HepG2 (cell line): ENCODE results near the gene SLC26A2. TPM values are rescaled to one million over a fixed set of nuclear protein-coding genes. Genes with fewer than 3 reads are reported as not detected.

Source experiments
- ATAC-seq: fragments of 200-7000 bp; cut with Tn5 transposase; 3 replicates; pipeline ENCODE4 v1.9.1; 2020; ENCODE audit warnings: mild to moderate bottlenecking, moderate library complexity
- BruUV-seq: library from RNA; stranded (reverse); fragments of 400-500 nt; replicated peaks from 2 replicates; lab custom pipeline; 2021; lab: Mats Ljungman, UMichigan
- CTCF ChIA-PET: fragments of 300-600 bp; formaldehyde crosslinking; extraction: SDS; loops from one replicate; lab custom pipeline; 2021; ENCODE audit warnings: low total read pairs, inconsistent platforms, low intra/inter-chr PET ratio; lab: Yijun Ruan, JAX
- POLR2A ChIA-PET: fragments of 350-600 bp; sonication (Branson Sonifier 250); formaldehyde crosslinking; loops from one replicate; lab custom pipeline; 2020; ENCODE audit warnings: antibody characterized with exemption, inconsistent platforms; lab: Yijun Ruan, JAX
- DNase-seq: peaks from one replicate; pipeline ENCODE4 v3.0.0-alpha.2; 2015; ENCODE audit warnings: low spot score
- FAIRE-seq: peaks from 3 replicates; lab custom pipeline; 2011; peaks lifted over from hg19 to GRCh38; lab: Jason Lieb, UNC
- H2AFZ ChIP-seq: one replicate; pipeline ENCODE4 v1.6.1; 2011; ENCODE audit warnings: low read length, inconsistent platforms
- H3K27ac ChIP-seq: fragments of 300-600 bp; 3 replicates; pipeline ENCODE4 v1.8.0; 2011; ENCODE audit warnings: mixed run types, mild to moderate bottlenecking, mixed read lengths, low read length, inconsistent platforms; ENCODE audit not compliant: insufficient read depth; ENCODE audit errors: extremely low read length
- H3K27me3 ChIP-seq, 2 experiments: fragments of 200-600 bp in 1 of 2; 2 replicates in 1 of 2; 3 replicates in 1 of 2; pipeline versions ENCODE4 v1.6.0 to v1.8.0; 2011; ENCODE audit warnings: low read length in 2 of 2, mild to moderate bottlenecking in 2 of 2, moderate library complexity in 2 of 2, inconsistent platforms in 1 of 2; ENCODE audit not compliant: insufficient read depth in 2 of 2, control insufficient read depth in 1 of 2
- H3K36me3 ChIP-seq, 2 experiments: fragments of 200-600 bp in 1 of 2; replicated peaks in 1 of 2; 2 replicates in 1 of 2; 3 replicates in 1 of 2; pipeline versions ENCODE4 v1.5.1 to v1.8.0; 2011; ENCODE audit warnings: low read length in 2 of 2, inconsistent platforms in 1 of 2; ENCODE audit not compliant: insufficient read depth in 2 of 2, control insufficient read depth in 1 of 2
- H3K4me1 ChIP-seq: 2 replicates; pipeline ENCODE4 v1.5.1; 2012; ENCODE audit warnings: low read length, inconsistent platforms; ENCODE audit not compliant: insufficient read depth
- H3K4me2 ChIP-seq: 2 replicates; pipeline ENCODE4 v1.6.0; 2011; ENCODE audit warnings: low read depth, low read length, inconsistent platforms
- H3K4me3 ChIP-seq, 3 experiments: fragments of 200-600 bp in 1 of 3; sonication (generic), shearing (Covaris generic) in 1 of 3; replicated peaks in 1 of 3; 2 replicates each; pipeline ENCODE4 v1.5.1; 2011 to 2016; ENCODE audit warnings: low read length in 3 of 3, inconsistent platforms in 2 of 3, low read depth in 2 of 3, mild to moderate bottlenecking in 2 of 3, control low read depth in 1 of 3, mixed read lengths in 1 of 3; ENCODE audit not compliant: insufficient read depth in 1 of 3
- H3K79me2 ChIP-seq: one replicate; pipeline ENCODE4 v1.6.1; 2011; ENCODE audit warnings: low read length, inconsistent platforms; ENCODE audit not compliant: insufficient read depth
- H3K9ac ChIP-seq: 2 replicates; pipeline ENCODE4 v1.6.0; 2011; ENCODE audit warnings: mild to moderate bottlenecking, low read depth, low read length, inconsistent platforms; ENCODE audit not compliant: insufficient read depth
- H3K9me3 ChIP-seq: 2 replicates; pipeline ENCODE4 v1.5.1; 2012; ENCODE audit warnings: mild to moderate bottlenecking, low read length
- H4K20me1 ChIP-seq: 2 replicates; pipeline ENCODE4 v1.6.0; 2011; ENCODE audit warnings: inconsistent platforms, mild to moderate bottlenecking, low read length, moderate library complexity; ENCODE audit not compliant: insufficient read depth
- TEF ChIP-seq: sonication (generic); formaldehyde crosslinking; IDR thresholded peaks from 2 replicates; pipeline ENCODE4 v1.5.0; 2020; ENCODE audit warnings: missing genetic modification reagents
- ZNF530 ChIP-seq: sonication (generic); formaldehyde crosslinking; IDR thresholded peaks from 2 replicates; pipeline ENCODE4 v1.5.0; 2020; ENCODE audit warnings: low read depth, mild to moderate bottlenecking, missing genetic modification reagents
- WGBS: methylation state at CpG from one replicate; pipeline ENCODE4 v1.1.6; 2017; ENCODE audit warnings: low lambda C conversion rate; 5-methylcytosine and 5-hydroxymethylcytosine counted together
- in situ Hi-C: cut with HindIII; loops from 2 replicates; pipeline ENCODE4 v1.10.0; 2017; ENCODE audit warnings: low pct_unique_long_range_greater_than_20kb; ENCODE audit not compliant: extremely low pct_ligation_motif_present
- intact Hi-C: fragments of 100-400 bp; cut with micrococcal nuclease; formaldehyde crosslinking; loops from one replicate; pipeline ENCODE4 v1.10.0; 2022; ENCODE audit not compliant: unreplicated experiment
- polyA plus RNA-seq, 8 experiments: library from polyadenylated mRNA; depleted of rRNA in 3 of 8; stranded (reverse) in 7 of 8; unstranded in 1 of 8; fragments of >200 nt; fragmentation: Illumina TruSeq in 4 of 8; extraction: Trizol in 4 of 8; gene quantifications; 2 replicates each; pipeline versions ENCODE4 v1.2.1 to v1.2.3, GENCODE V29; 2011 to 2016; ENCODE audit warnings: low read depth in 4 of 8, missing spikeins in 1 of 8, mixed read lengths in 1 of 8; ENCODE audit not compliant: insufficient read depth in 1 of 8
- total RNA-seq, 5 experiments: library from RNA; depleted of rRNA; stranded (reverse); fragments of >200 nt; fragmentation: Illumina TruSeq; extraction: Trizol; gene quantifications; 2 replicates each; pipeline ENCODE4 v1.2.3, GENCODE V29; 2016; ENCODE audit warnings: low read depth in 1 of 5
- TF ChIP-seq, protein P1 (sequence below): sonication (generic); formaldehyde crosslinking; IDR thresholded peaks from 2 replicates; pipeline ENCODE4 v1.4.0; 2020; ENCODE audit warnings: missing genetic modification reagents, borderline replicate concordance
- TF ChIP-seq, protein P2 (sequence below): sonication (generic); formaldehyde crosslinking; IDR thresholded peaks from 2 replicates; pipeline ENCODE4 v1.4.0; 2020; ENCODE audit warnings: low read depth, mild to moderate bottlenecking, missing genetic modification reagents

The SLC26A2 gene
- total and polyA plus RNA-seq, 2 of the 13 experiments (the other 11 are each of a cell fraction or from before 2014, with no cell fraction given) = 2.2 to 7.9 TPM

- TF ChIP-seq, protein P1, sequence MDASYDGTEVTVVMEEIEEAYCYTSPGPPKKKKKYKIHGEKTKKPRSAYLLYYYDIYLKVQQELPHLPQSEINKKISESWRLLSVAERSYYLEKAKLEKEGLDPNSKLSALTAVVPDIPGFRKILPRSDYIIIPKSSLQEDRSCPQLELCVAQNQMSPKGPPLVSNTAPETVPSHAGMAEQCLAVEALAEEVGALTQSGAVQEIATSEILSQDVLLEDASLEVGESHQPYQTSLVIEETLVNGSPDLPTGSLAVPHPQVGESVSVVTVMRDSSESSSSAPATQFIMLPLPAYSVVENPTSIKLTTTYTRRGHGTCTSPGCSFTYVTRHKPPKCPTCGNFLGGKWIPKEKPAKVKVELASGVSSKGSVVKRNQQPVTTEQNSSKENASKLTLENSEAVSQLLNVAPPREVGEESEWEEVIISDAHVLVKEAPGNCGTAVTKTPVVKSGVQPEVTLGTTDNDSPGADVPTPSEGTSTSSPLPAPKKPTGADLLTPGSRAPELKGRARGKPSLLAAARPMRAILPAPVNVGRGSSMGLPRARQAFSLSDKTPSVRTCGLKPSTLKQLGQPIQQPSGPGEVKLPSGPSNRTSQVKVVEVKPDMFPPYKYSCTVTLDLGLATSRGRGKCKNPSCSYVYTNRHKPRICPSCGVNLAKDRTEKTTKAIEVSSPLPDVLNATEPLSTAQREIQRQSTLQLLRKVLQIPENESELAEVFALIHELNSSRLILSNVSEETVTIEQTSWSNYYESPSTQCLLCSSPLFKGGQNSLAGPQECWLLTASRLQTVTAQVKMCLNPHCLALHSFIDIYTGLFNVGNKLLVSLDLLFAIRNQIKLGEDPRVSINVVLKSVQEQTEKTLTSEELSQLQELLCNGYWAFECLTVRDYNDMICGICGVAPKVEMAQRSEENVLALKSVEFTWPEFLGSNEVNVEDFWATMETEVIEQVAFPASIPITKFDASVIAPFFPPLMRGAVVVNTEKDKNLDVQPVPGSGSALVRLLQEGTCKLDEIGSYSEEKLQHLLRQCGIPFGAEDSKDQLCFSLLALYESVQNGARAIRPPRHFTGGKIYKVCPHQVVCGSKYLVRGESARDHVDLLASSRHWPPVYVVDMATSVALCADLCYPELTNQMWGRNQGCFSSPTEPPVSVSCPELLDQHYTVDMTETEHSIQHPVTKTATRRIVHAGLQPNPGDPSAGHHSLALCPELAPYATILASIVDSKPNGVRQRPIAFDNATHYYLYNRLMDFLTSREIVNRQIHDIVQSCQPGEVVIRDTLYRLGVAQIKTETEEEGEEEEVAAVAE (CRISPR knock-in tag) = no peak
- peak; percentile 20; the same call in 1 of the 2 replicates for TF ChIP-seq TEF
These were observed at the start of gene SLC26A2 (continued) for GRCh38 chr5:149960272-149961185.

- no peak overlapping the region for H2AFZ ChIP-seq
- no peak overlapping the region for H3K27ac ChIP-seq
- no peaks in the 10 kb centered on the region for H3K79me2 ChIP-seq
- no peaks in the 10 kb centered on the region for H3K9me3 ChIP-seq
- FAIRE-seq = no peak
- no peak overlapping the region for H3K9ac ChIP-seq
- H3K4me3 ChIP-seq = no peak overlapping the region
- intact Hi-C loops = no loop called here
- POLR2A ChIA-PET = no interaction called here
- 0% methylated on average over 1 of the region's 1 CpG for WGBS
- no peak overlapping the region for H3K4me2 ChIP-seq
- H3K4me1 ChIP-seq = no peaks in the 10 kb centered on the region
- in situ Hi-C loops = no loop called here
- BruUV-seq = no TSS peak
- CTCF ChIA-PET = no interaction called here
- peaks cover 0 to 3% of the 10 kb centered on the region in 2 experiments; a peak in 2 of 5 replicates for H3K27me3 ChIP-seq
- ATAC-seq = no peak
- DNase-seq = no peak
- no peak for TF ChIP-seq ZNF530
- TF ChIP-seq, protein P2, sequence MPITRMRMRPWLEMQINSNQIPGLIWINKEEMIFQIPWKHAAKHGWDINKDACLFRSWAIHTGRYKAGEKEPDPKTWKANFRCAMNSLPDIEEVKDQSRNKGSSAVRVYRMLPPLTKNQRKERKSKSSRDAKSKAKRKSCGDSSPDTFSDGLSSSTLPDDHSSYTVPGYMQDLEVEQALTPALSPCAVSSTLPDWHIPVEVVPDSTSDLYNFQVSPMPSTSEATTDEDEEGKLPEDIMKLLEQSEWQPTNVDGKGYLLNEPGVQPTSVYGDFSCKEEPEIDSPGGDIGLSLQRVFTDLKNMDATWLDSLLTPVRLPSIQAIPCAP = no peak
- H3K36me3 ChIP-seq = no peaks in the 10 kb centered on the region
- H4K20me1 ChIP-seq = no peaks in the 10 kb centered on the region
These were observed 49.5 kb upstream of the SLC26A2 start for GRCh38 chr5:149911031-149911430.
